ENCODE measurements around the gene C2CD3.

The C2CD3 gene

DNA sequence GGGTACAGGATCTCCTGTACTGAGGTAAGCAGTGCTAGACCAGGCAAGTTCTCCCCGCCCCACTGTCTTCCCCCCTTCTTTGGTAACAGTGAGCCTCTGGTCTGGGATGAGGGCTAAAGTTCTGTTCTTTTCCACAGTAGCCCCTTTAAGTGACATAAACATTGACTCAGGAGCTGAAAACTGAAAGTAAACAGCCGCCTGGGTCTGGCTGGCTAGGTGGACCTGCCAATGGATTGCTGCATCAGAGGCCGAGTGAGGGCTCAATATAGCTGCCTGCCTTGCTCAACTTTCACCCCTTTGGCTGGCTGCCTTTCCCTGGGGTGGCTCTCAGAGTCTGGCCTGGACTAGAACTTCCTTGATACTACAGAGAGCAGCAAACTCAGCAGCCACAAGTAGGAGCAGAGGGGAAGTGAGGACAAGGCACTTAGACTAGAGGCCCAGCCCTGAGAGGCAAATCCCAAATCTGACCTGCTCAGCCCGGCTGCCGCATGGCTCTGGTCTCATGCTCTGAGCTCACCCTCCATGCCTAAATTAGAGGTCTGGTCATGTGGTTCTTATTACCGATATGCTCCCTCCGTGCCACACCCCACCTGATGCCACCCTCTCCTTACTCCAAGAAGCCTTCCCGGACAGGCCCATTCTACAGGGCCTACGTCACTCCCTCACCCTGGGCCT, 152.3 kb downstream of the C2CD3 start:
- DNase-seq: peak in 1 of 2 donors; percentile 64

DNA sequence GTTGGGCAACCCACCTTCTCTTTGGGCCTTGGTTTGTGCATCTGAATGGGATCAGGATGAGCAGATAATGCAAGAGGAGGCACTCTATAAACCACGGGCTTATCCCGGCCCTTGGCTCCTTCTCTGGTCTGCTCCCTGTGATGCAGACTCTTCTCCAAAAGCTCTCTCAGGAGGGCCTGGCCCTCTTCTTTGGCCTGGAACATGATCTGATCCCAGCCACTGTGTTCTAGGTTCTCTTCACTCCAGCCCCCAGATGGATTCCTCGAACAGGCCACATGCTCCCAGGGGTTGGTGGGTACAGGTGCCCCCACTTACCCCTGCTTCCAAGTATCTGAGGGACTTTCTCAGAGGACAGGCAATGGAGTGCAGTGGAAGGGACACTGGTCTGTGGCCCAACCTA, 153.2 kb downstream of the C2CD3 start:
- no peak for DNase-seq

DNA sequence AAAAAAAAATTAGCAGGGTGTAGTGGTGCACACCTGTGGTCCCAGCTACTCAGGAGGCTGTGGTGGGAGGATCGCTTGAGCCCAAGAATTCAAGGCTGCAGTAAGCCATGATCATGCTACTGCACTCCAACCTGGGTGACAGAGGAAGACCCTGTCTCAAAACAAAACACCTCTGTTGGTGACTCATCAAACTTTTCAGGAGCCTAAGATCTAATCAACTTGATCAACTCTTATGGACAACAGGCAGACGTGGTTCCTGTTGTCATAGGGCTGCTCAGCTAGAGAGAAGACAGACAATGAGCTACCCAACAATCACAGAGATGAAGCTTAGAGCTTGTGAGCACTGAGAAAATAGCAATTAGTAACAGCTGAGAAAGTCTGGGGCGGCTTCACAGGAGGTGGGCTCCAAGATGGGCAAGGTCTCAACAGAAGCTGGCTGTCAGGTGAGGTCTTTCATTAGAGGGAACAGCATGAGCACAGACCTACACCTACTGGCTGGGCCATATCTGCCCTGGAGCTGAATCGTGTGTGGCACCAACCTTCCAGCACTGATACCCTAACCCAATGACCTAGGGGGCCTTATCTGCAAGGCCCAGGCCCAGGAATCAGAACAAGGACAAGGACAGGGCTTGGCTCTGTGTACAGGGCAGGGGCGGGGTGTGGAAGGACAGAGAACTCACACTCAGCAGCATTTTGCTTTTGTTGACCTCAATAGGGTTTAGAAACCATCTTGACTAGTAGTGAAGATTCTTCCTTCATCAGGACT, 154.7 kb downstream of the C2CD3 start:
- no peak for DNase-seq

DNA sequence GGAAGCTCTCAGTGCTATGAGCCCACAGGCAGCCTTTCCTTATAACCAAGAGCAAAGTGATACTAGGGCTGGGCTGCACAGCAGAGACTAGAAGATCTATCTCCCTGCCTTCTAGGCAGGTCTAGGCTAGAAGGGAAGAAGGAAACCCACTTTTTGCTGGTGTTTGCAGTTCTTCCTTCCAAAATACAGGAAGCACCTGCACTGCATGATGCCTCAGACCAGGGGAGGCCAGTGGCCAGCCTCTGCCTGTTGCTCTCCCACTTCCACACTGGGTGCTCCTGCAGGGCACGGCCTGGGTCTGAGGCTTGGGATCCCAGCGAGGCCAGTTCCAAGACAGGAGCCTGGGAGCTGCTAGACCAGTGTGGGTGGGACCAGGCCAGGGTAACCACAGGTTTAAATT, 155.9 kb downstream of the C2CD3 start:
- DNase-seq: no peak

DNA sequence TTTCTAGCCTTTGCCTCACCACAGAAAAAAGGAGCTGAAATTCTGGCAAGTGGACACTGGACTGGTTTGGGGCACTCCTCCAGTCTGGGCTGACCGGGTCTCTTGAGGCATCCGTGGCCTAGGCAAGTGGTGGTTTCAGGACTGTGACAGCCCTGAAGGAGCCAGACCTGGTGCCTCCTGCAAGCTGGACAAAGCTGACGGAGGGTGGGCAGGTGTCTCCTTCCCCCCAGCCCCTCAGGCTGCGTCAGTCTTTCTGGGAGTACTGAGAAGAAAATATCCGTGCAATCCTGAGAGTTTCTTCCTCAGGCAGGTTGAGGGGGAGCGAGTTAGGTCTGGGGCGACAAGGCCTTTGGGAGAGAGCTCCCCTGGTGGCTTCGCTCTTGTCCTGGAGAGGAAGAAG, 157.7 kb downstream of the C2CD3 start:
- no peak for DNase-seq

DNA sequence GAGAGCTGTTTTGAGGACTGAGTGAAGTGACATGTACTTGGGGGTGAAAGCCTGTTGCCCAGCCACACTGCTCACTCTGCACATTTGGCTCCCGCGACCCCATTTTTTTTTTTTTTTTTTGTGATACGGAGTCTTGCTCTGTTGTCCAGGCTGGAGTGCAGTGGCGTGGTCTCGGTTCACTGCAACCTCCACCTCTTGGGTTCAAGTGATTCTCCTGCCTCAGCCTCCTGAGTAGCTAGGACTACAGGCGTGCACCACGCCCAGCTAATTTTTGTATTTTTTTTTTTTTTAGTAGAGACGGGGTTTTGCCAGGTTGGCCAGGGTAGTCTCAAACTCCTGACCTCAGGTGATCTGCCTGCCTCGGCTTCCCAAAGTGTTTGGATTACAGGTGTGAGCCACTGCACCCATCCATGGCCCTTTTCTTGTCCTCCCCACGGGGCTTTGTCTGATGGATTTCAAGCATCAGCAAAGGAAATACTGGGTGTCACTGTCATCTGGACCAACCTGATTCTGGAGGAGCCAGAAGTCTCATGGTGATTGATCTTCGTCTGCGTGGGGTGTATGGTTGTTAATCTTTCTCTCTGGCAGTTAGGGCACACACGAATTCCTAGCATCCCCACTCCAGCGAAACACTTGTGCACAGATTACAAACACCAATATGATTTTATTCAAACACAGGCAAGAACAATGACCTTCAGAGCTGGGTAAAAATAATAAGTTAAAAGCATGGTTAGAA, 158.6 kb downstream of the C2CD3 start:
- no peak for DNase-seq

DNA sequence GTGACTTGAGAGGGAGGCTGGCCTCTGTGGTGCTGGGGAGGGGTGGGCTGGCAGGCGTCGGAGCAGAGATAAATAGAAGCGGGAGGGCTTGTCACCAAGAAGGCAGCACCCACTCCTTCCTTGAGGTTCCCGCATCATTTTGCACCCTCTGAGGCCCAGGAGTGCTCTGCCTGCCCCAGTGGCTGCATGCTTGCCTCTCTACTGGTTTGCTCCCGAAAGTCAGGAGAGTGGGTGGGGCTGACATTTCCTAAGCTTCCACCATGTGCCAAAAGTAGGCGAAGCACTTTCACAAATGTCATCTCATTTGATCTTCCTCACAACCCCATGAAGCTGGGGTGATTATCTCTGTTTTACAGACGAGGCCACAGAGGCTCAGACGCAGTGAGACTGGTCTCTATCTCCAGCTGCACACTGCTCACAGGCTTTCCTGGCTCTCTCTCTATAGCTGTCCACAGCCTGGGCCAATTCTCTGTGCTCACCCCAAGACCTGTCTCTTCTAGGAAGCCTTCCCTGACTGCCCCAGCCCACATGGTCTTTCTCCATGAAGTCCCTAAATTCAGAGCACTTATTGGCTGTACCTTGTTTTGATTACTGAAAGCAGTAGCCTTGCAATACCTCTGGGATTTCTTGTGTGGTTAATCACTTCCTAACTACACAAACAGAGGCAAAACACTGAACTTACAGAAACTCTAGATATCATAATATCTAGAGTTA, 159.3 kb downstream of the C2CD3 start:
- DNase-seq: no peak

DNA sequence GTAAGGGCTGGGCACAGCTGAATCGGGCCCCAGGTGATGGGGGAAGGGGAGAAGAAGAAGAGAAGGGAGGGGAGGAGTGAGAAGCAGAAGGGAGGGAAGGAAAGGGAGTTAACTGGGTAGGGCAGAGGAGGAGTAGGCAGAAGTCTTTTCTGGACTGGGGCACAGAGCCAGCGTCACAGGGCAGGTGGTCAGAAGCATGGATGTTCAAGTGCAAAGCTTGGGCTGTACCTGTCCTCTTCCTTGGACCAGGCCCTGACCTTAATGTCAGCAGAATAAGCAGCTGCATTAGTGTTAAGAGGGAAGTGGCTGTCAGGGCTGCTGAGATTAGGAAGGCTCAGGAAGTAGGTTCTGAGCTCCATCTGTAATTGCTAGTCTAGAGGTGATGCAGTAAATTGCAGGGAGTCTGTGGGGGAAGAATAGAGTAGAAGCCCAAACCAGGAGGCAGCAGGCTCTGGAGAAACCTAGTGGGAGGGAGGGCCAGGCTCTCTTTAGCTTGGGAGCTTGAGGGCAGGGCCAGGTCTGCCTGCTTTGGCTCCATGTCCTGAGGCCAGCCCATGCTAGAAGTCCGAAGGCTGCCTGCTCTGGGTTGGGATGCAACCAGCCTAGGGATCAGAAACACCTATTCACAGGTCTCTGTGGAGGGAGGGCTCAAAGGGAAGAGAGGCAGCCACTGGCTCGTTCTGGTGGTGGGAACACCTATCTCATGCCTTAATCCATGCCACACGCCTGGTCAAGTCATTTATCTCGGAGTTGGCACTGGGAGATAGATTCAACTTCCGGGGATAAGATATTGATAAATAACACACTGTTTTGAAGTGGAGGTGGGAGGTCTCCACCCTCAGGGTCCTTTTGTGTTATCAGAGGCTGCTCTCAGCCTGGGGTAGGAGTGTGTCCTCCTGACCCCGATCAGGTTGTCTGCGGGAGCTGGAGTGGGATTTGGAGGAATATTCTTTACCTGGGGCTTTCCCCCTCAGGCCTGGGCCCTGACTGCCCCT, 160.2 kb downstream of the C2CD3 start:
- DNase-seq: no peak

DNA sequence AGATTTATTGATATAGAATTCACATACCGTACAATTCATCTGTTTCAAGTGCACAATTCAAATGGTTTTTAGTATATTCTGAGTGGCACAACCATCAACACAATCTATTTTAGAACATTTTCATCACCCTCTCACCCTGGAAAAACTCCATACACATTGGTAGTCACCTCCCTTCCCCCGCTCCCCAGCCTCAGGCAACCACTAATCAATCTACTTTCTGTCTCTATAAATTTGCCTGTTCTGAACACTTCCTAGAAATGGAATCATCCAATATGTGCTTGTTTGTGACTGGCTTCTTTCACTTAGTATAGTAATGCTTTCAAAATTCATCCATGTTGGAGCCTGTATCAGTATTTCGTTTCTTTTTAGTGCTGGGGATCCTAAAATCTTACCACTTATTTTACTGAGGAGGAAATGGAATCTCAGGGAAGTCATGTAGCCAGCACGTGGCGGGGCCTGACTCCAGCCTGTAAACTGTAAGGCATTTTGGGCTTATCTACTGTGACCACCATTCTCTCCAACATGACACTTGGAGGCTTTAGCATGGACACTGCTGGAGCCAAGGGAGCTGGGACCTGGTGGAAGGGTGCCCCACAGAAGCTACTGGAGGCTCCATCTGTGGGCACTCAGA, 161.0 kb downstream of the C2CD3 start:
- DNase-seq: no peak

DNA sequence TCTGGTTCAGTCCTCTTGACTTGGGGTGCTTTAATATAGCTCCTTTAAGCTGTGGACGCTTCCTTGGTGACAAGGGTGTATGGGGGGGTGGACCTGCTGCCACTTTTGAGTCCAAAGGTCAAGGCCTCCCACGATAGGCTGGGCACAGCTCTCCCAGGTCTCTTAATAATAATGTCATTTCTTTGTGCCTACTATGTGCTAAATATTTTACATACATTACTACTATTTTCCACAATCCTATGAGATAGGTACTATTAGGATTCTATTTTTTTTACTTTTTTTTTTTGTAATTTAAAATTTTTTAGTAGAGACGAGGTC, 161.6 kb downstream of the C2CD3 start:
- no peak for DNase-seq

DNA sequence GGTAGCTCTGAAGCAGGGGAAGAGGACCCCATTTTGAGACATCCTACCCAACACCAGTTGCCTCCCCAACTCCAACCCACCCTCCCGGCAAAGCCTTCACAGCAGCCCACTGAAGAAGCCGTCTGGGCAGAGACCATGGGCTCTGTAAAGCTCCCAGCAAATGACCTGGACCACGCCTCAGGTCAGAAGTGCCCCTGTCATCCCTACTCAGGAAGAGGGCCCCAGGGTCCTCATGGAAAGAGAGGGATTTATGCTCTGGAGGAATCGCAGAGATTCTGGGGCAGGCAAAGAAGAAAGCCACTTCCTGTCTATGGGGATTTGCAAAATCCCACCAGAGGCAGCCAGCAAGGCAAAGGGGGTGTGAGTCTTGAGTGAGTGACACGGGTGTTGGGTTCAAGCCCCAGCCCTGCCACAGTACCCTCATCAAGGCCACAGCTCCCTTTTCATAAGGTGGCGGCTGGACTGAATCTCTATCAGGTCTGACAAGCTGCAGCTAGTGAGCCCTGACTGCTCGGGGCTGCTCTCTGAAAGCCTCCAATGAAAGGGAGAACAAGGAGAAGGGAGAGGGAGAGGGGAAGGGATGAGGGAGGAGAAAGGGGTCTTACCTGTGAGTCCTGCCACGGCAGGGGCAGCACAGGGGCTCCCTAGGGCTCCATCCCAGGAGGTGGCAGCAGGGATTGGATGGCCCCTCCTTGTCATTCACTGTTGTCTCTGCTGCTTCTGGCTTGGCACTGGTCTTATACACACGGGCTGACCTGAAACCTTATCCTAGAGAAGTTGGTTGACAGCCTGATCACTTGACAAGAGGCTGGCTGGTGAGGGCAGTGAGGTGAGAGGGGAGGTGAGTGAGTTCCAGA, 162.2 kb downstream of the C2CD3 start, which contains the start of gene UCP3:
TSS of gene UCP3 (minus strand) at position 713 of the 857 bp plus-strand sequence. CDS start 2,043 bp downstream, outside the sequence.
- no peak for DNase-seq

DNA sequence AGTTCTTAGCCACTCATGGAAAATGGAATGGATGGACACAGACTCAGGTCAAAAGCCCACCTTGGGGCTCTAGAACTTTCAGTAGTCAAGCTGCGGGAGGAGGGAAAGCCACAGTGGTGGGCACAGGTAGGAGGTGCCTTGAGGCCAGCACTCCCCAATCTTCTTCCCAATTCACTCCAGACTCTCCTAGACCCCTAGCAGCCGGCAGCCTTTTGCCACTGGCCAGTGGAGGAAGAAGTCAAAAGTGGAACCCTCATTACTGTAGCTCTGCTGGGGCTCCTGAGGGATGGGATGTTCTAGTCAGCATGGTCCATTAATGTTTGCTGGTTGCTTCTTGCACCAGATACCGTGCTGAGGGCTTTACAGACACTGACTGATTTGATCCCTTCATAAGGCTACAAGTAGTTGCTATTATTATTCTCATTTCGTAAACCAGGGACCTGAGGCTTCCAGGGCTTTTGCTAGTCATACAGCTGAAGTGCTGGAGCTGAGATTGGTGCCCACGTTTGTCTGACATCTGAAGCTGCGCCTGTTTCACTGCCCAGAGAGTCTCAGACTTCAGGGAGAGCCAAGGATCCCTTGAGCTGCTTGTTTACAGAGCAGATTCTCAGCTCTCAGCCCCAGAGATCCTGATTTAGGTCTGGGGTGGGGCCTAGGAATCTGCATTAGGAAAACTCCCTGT, 163.0 kb downstream of the C2CD3 start:
- no peak for DNase-seq

DNA sequence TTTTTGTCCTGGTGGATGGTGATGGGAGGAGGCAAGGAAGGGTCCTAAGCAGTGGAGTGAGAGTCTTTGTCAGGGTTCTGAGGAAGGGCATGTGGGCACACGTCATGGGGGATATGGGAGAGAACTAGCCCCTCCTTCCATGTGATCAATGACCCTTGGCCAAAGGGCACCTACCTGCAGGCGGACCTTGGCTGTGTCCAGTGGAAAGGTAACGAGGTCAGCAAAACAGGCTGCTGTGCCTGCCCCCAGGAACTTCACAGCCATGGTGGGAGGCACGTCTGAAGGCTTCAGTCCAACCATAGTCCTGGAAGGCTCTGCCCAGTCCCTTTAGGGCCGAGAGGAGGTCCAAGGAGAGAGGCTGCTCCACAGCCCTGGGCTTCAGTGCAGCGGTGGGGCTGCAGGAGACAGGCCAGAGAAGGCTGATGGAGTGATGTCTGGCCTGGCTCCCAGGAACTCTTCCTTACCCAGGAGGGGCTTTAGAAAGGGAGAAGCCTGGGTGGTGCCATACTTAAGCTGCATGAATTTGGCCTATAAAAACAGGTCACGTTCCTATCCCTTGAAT, 164.0 kb downstream of the C2CD3 start:
- no peak for DNase-seq

DNA sequence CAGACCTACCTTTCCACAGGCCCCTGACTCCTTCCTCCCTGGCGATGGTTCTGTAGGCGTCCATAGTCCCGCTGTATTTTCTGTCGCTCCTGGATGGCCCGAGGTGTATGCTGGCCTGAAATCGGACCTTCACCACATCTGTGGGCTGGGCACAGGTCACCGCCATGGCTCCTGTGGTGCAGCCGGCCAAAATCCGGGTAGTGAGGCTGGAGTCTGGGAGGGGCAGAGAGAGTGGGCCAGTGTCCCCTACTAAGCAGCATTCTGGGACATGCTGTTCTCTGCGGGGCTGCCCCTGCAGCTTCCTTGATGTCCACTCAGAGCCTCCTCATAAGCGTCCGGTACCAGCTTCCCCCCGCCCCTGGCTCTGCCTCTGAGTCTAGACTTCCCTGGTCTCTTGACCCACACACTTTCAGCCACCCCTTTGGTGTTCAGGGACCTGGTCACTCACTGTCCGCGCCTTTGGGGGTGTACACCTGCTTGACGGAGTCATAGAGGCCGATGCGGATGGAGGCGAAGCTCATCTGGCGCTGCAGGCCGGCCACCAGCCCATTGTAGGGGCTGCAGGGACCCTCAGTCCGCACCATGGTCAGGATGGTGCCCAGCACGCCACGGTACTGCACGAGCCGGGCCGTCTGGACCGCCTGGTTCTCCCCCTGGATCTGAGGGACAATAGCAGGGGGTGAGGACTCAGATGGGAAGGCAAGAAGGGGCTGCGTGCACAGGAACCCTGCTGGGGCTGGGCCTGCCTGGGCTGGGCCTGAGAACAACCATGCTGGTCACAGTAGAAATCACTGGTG, 164.9 kb downstream of the C2CD3 start:
- no peak for DNase-seq

DNA sequence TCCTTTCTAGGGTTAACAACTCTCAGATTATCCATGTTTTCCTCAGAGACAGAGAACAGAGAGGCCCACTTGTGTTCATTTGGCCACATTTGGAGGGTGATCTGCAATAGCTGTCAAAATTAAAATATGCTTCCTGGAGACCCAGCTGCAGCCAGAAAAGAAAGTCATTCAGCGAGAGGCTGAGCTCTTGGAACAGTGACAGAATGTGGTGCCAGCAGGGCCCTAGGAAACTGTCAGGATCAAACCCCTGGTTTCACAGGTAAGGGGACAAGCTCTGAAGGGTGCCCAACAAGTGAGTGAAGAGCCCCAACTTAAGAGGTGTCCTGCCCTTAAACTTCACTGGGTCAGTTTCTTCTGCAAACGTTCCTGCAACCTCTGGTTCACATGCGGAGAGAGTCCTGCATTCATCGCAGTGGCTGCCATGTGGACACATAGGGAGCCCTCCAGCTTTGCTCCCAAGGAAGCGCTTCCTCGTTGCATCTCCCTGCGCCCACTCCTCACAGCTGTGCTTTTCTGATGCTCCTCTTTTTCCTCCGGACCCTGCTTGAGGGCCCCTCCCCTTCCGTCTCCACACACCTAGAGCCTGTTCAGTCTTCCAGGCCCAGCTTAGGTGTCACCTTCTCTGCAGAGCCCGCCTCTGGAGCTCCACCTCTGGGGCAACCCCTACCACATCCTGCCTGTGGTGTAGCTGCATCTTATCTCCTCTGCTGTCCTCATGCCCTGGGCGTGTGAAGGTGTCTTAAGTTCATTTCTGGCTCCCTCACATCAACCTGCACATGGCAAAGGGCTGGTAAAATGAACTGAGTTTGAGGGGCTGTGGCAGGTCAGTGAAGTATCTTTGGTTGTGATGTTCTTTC, 165.8 kb downstream of the C2CD3 start:
- DNase-seq: no peak

DNA sequence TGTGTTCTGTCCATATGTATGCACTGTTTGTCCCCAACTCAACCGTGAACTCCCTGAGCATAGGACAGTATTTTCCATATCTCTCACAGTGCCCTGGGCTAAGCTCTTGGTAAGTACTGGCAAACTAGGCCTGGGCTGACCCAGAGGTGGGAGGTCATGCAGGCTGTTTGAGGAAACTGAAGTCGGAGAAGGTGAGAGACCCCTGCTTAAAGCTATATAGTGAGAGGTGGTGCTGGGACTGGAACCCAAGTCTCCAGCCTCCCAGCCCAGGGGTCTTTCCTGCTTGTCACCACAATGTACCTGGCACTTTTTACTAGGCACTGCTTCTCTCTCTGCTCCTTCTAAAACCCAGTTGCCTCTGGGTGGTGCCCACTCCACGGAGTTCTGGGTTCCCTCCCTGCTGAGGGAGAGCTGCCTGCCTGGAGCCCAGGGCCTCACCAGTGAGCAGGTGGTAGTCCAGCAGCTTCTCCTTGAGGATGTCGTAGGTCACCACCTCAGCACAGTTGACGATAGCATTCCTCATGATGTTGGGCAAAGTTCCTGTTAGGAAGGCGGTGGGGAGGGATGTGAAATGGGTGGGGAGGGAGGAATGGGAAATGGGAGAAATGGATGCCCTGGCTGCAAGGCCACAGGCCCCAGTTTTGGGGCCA, 166.6 kb downstream of the C2CD3 start:
- DNase-seq: no peak

DNA sequence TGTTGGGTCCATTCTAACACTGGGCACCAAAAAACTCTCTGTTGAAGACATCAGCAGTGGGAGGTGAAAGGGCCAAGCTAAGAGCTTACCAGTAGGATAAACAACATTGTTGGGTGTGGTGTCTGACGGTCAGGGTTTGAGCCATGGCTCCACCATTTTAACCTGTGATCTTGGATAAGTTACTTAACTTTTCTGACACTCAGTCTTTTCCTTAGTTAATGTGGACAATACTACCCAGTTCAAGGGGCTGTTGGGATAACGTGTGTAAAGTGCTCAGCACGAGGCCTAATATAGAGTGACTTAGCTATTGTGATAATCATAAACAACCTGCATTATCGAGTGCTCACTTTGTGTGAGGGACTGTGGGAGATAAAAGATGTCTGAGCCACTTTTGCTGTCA, 168.0 kb downstream of the C2CD3 start:
- DNase-seq: no peak

Measured in hippocampal formation (tissue), 2 donors.